GM18498 (cell line): ENCODE measurements around the gene ST3GAL2.
"Not testable (repeated sequence)": the region's sequence is repeated elsewhere in the genome, so short reads cannot be mapped to it uniquely, and the experiment has no call there.

ENCODE experiments used
- ATAC-seq: cut with Tn5 transposase; IDR thresholded peaks from one replicate; pipeline ENCODE4 v1.9.1; 2021; ENCODE audit warnings: mild to moderate bottlenecking, moderate library complexity; ENCODE audit not compliant: unreplicated experiment

The ST3GAL2 gene

GRCh38 chr16:70418274-70418992, 20.5 kb downstream of the ST3GAL2 start:
- no peak for ATAC-seq

GRCh38 chr16:70417661-70418060, 21.2 kb downstream of the ST3GAL2 start:
- no peak for ATAC-seq

DNA sequence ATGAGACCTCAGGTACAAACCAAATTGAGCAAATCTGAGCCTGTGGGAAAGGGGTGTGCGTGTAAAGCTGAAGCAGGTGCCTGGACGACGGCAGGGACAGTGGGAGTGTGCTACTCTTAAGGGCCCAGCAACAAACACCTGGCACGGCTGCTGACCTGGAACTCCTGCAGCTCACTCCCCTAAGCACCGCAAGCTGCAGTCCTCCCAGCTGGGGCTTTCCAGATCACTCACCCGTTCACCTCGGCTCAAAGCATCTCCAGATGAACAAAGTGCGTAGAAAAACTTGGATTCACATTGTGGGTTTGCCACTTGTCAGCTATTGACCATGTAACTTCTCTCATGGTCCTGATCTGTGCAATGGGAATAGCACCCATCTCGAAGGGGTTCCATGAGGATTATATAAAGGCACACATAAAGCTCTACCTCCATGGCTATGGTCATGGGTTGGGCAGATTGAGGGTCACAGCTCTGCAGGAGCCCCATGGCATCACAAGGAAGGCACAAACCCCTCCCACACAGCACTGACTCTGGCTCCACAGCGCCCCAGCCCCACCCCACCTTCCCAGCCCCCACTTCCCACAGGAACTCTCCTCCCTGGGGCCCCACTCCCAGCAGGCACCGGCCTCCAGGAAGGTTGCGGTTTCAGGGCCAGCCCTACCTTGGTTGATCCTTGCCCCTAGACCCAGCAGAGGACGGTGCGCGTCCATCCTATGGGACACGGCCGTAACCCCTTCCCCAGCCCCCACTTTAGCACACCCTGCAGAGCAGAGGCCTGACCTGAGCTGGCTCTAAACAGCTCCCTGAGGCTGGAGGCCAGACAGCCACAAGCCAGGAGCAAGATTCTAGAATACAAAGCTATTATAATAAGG, 21.9 kb downstream of the ST3GAL2 start:
- ATAC-seq = no peak

DNA sequence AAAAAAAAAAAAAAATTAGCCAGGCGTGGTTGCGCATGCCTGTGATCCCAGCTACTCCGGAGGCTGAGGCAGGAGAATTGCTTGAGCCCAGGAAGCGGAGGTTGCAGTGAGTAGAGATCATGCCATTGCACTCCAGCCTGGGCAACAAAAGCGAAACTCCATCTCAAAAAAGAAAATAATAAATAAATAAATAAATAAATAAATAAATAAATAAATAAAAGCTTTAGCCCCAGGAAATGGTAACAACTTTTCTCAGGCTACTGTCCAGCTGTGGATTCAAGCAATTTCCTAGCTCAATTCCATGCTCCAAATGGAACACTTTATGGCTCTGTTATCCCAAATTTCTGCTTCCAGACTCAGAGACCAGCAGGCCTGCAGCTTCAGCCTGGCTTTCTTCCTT, 25.3 kb downstream of the ST3GAL2 start:
- not testable (repeated sequence) for ATAC-seq

- ATAC-seq = no peak
Measured at GRCh38 chr16:70412385-70412784, 26.5 kb downstream of the ST3GAL2 start.

DNA sequence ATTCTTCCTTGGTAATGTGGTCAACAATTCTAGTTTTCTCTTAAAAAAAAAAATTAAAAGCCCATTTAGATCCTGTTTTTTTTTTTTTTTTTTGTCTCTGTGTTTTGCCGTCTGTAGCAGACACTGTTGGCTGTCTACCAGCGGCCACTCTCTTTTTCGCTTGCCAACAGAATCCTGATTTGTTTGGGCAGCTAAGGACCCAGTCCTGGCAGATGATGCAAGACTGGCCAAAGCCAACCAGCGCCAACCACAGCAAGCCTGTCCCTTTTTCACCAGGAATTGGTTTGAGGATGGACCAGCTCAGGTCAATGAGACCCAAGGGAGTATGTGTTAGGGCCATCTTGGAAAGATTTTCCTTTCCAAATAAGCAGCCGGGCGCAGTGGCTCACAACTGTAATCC, 28.2 kb downstream of the ST3GAL2 start:
- ATAC-seq = no peak

DNA sequence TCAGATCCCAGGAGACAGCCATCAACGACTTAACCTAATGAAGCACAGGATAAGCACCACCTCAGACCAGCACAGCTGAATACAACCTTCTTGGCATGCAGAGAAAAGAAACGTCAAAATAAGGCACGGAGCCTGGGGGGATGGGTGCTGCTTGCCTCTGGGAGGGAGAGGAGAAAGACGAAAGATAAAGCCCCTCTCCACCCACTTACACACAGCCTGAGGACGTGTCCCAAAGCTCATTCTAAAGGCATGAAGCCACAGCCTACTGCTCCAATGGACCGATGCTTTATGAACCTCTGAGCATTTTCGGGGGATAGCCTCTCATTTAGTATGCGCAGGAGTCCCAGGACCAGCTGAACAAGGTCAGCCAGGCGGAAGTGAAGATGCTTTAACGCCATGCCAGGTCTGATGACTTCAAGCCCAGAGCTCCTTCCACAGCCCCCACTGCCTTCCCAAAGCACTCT, 31.1 kb downstream of the ST3GAL2 start:
- no peak for ATAC-seq

- ATAC-seq = not testable (repeated sequence)
Measured at GRCh38 chr16:70406104-70406503, 32.8 kb downstream of the ST3GAL2 start.

- no peak for ATAC-seq
Measured at GRCh38 chr16:70402916-70403659, 35.8 kb downstream of the ST3GAL2 start.

DNA sequence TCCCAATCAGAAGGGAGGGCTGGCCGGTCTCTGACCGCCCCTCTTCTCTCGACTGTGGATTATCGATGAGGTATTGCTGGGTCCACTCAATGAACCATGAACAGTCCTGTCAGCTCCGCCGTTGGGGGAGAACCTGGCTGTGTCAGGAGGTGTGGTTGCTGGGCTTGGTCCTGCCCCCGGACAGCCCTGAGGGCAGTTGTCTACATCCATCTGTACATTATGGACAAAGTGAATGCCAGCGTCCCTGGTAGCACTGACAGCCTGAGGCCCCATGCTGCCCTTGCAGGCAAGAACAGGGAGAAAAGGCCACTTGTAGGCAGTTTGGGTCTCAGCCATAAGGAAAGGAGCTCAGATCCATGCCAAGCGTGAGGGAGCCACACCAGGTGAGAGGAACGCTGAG, 38.9 kb downstream of the ST3GAL2 start:
- no peak for ATAC-seq

- ATAC-seq = no peak
Measured at GRCh38 chr16:70399381-70399780, 39.5 kb downstream of the ST3GAL2 start.

- ATAC-seq = no peak
Measured at GRCh38 chr16:70398177-70398743, 40.6 kb downstream of the ST3GAL2 start.

DNA sequence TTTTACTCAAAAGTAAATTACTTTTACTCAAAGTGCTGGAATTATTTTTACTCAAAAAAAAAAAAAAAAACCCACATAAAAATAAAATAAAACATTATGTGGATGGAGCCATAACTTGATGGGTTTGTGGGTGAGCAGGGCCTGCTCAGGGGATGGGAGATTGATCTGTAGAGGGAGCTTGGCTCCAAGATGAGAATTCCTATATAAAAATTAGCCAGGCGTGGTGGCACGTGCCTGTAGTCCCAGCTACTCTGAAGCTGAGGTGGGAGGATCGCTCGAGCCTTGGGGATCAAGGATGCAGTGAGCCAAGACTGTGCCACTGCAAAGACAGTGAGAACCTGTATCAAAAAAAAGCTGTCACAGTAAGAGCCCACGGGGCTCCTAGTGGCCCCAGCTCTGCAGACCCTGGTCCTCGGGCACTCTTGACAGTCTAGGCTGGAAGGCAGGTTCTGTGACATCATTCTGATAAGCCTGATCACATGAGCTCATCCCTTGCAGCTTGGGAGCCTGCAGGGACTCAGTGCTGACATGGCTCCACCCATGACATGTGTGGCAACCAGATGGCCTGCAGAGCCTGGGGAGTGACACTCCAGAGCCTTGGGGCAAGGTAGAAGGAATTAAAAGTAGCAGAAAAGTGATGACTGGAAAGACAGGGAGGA, 42.5 kb downstream of the ST3GAL2 start:
- ATAC-seq = no peak

DNA sequence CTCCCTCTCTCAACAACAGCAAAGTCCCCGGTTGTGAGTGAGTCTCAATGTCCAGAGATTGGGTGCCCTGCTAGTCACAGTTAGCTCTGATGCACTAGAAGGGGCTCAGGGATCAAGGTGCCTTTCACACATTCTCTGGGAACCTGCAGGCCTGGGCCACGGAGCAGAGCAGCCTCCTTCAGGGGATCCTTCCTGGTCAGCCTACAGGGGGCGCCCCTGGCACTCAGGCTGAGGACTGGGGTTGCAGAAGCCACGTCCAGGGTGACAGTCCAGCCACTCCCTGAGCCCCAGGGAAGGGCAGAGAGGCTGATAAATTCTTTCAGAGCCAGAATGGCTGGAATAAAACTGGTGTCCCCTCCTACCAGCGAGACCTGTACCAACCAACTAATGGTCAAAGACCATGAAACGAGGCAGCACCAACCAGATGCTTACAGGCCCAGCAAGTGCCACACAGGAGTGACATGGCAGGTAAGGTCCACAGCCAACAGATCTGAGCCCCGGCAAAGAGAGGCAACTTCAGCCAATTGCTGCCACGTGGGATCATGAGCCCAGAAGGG, 43.5 kb downstream of the ST3GAL2 start:
- ATAC-seq = peak; percentile 74

- ATAC-seq = no peak
Measured at GRCh38 chr16:70394853-70395252, 44.0 kb downstream of the ST3GAL2 start.

- ATAC-seq = no peak
Measured at GRCh38 chr16:70393662-70394061, 45.2 kb downstream of the ST3GAL2 start.

GRCh38 chr16:70392606-70393005, 46.3 kb downstream of the ST3GAL2 start:
- ATAC-seq = no peak

- ATAC-seq = no peak
Measured at GRCh38 chr16:70391881-70392481, 46.9 kb downstream of the ST3GAL2 start.

DNA sequence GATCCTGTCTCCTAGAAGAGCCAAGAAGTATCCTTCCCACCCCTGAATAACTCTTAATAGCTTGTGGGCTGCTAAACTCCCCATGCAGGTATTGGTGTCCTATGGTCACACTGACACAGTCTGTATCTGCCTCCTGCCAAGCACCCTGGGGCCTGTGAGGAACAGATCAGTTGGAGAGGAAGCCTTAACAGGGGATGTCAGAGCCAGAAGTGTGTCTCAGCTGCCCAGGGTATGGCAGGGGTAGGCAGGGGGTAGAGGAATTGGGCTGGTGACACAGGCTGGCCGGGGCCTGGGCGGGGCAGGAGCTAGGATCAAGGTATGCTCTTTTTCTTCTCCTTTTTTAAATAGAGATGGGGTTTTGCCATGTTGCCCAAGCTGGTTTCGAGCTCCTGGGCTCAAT, 47.5 kb downstream of the ST3GAL2 start:
- ATAC-seq = no peak

- ATAC-seq = no peak
Measured at GRCh38 chr16:70390774-70391173, 48.1 kb downstream of the ST3GAL2 start.
